HAP-1 (cell line): ENCODE measurements around the gene NEAT1.

Experiments used
- DNase-seq, 2 experiments: peaks; one replicate each; pipeline ENCODE4 v3.0.0-alpha.2; 2016 to 2020; ENCODE audit warnings: low spot score in 2 of 2
- H3K27me3 ChIP-seq: fragments of 250-450 bp; sonication (Bioruptor Pico); 2 replicates; pipeline ENCODE4 v1.5.1; 2020; ENCODE audit warnings: low read depth, mild to moderate bottlenecking, moderate library complexity
- H3K36me3 ChIP-seq: fragments of 250-450 bp; sonication (Bioruptor Pico); replicated peaks from 2 replicates; pipeline ENCODE4 v1.5.1; 2020; ENCODE audit warnings: mild to moderate bottlenecking
- H3K4me1 ChIP-seq: fragments of 250-450 bp; sonication (Bioruptor Pico); 2 replicates; pipeline ENCODE4 v1.5.1; 2020; ENCODE audit warnings: mild to moderate bottlenecking
- H3K4me3 ChIP-seq: fragments of 250-450 bp; sonication (Bioruptor Pico); 2 replicates; pipeline ENCODE4 v1.5.1; 2020; ENCODE audit warnings: mild to moderate bottlenecking, moderate library complexity
- H3K9me3 ChIP-seq: fragments of 250-450 bp; sonication (Bioruptor Pico); 2 replicates; pipeline ENCODE4 v1.5.1; 2020; ENCODE audit warnings: mild to moderate bottlenecking, moderate library complexity
- in situ Hi-C: fragments of 300-500 bp; cut with MboI; formaldehyde crosslinking; loops from 3 replicates; pipeline ENCODE4 v1.14.3; 2020; ENCODE audit warnings: low sequenced_read_pairs, inconsistent platforms, mixed read lengths

The NEAT1 gene

GRCh38 chr11:65394125-65394536, 28.5 kb upstream of the NEAT1 start:
- in situ Hi-C loops = no loop called here
- H3K27me3 ChIP-seq = no peaks in the 10 kb centered on the region

GRCh38 chr11:65395961-65396530, 26.6 kb upstream of the NEAT1 start:
- Histone ChIP-seq H3K36me3 (peaks cover 12% of the 10 kb centered on the region), H3K4me3 (no peak overlapping the region), H3K27me3 (no peaks in the 10 kb centered on the region), H3K9me3 (no peaks in the 10 kb centered on the region), H3K4me1 (no peaks in the 10 kb centered on the region)
- DNase-seq = no peak
- in situ Hi-C loops = no loop called here

More at GRCh38 chr11:65394125-65394536, 28.5 kb upstream of the NEAT1 start:
- H3K4me1 ChIP-seq = no peaks in the 10 kb centered on the region
- DNase-seq = no peak
- H3K4me3 ChIP-seq = no peak overlapping the region
- peaks cover 12% of the 10 kb centered on the region for H3K36me3 ChIP-seq
- no peaks in the 10 kb centered on the region for H3K9me3 ChIP-seq

- Histone ChIP-seq H3K4me1 (no peaks in the 10 kb centered on the region), H3K9me3 (no peaks in the 10 kb centered on the region), H3K27me3 (no peaks in the 10 kb centered on the region), H3K4me3 (no peak overlapping the region), H3K36me3 (peaks cover 12% of the 10 kb centered on the region)
- in situ Hi-C loops = no loop called here
- no peak for DNase-seq
Measured at GRCh38 chr11:65396769-65397745, 25.5 kb upstream of the NEAT1 start.

- no peaks in the 10 kb centered on the region for H3K27me3 ChIP-seq
Measured at GRCh38 chr11:65398362-65398910, 24.2 kb upstream of the NEAT1 start.

GRCh38 chr11:65399249-65399648, 23.3 kb upstream of the NEAT1 start:
- Histone ChIP-seq H3K4me1 (no peaks in the 10 kb centered on the region), H3K4me3 (no peak overlapping the region), H3K36me3 (peaks cover 12% of the 10 kb centered on the region), H3K9me3 (no peaks in the 10 kb centered on the region), H3K27me3 (no peaks in the 10 kb centered on the region)
- in situ Hi-C loops = no loop called here
- DNase-seq = no peak

More at GRCh38 chr11:65398362-65398910, 24.2 kb upstream of the NEAT1 start:
- DNase-seq = no peak
- in situ Hi-C loops = no loop called here
- Histone ChIP-seq H3K4me3 (no peak overlapping the region), H3K36me3 (peaks cover 12% of the 10 kb centered on the region), H3K4me1 (no peaks in the 10 kb centered on the region), H3K9me3 (no peaks in the 10 kb centered on the region)

- in situ Hi-C loops = no loop called here
- H3K4me1 ChIP-seq = no peaks in the 10 kb centered on the region
- H3K9me3 ChIP-seq = no peaks in the 10 kb centered on the region
- H3K4me3 ChIP-seq = no peak overlapping the region
- no peaks in the 10 kb centered on the region for H3K27me3 ChIP-seq
- H3K36me3 ChIP-seq = peaks cover 12% of the 10 kb centered on the region
- no peak for DNase-seq
Measured at GRCh38 chr11:65399845-65400244, 22.8 kb upstream of the NEAT1 start.

GRCh38 chr11:65400307-65401072, 22.1 kb upstream of the NEAT1 start:
- H3K9me3 ChIP-seq = no peaks in the 10 kb centered on the region
- no peaks in the 10 kb centered on the region for H3K27me3 ChIP-seq
- no peak for DNase-seq
- peaks cover 18% of the 10 kb centered on the region for H3K36me3 ChIP-seq
- in situ Hi-C loops = no loop called here
- no peak overlapping the region for H3K4me3 ChIP-seq
- H3K4me1 ChIP-seq = no peaks in the 10 kb centered on the region

- Histone ChIP-seq H3K4me3 (no peak overlapping the region), H3K4me1 (no peaks in the 10 kb centered on the region), H3K27me3 (no peaks in the 10 kb centered on the region), H3K36me3 (peaks cover 20% of the 10 kb centered on the region), H3K9me3 (no peaks in the 10 kb centered on the region)
- in situ Hi-C loops = no loop called here
- no peak for DNase-seq
Measured at GRCh38 chr11:65401073-65401802, 21.4 kb upstream of the NEAT1 start.

GRCh38 chr11:65401803-65402248, 20.8 kb upstream of the NEAT1 start:
- no peaks in the 10 kb centered on the region for H3K27me3 ChIP-seq
- in situ Hi-C loops = no loop called here

GRCh38 chr11:65402790-65403189, 19.8 kb upstream of the NEAT1 start:
- no peaks in the 10 kb centered on the region for H3K9me3 ChIP-seq
- DNase-seq = no peak
- no peak overlapping the region for H3K4me3 ChIP-seq
- in situ Hi-C loops = no loop called here
- no peaks in the 10 kb centered on the region for H3K4me1 ChIP-seq
- H3K27me3 ChIP-seq = no peaks in the 10 kb centered on the region
- H3K36me3 ChIP-seq = peaks cover 15% of the 10 kb centered on the region

More at GRCh38 chr11:65401803-65402248, 20.8 kb upstream of the NEAT1 start:
- H3K4me1 ChIP-seq = no peaks in the 10 kb centered on the region
- DNase-seq = no peak
- H3K4me3 ChIP-seq = no peak overlapping the region
- peaks cover 20% of the 10 kb centered on the region for H3K36me3 ChIP-seq
- no peaks in the 10 kb centered on the region for H3K9me3 ChIP-seq

- DNase-seq = no peak
- in situ Hi-C loops = no loop called here
- Histone ChIP-seq H3K27me3 (no peaks in the 10 kb centered on the region), H3K36me3 (peaks cover 18% of the 10 kb centered on the region), H3K4me3 (no peak overlapping the region), H3K4me1 (no peaks in the 10 kb centered on the region), H3K9me3 (no peaks in the 10 kb centered on the region)
Measured at GRCh38 chr11:65403607-65404121, 18.9 kb upstream of the NEAT1 start.

GRCh38 chr11:65404210-65404609, 18.4 kb upstream of the NEAT1 start:
- H3K36me3 ChIP-seq = peaks cover 22% of the 10 kb centered on the region
- in situ Hi-C loops = no loop called here
- no peaks in the 10 kb centered on the region for H3K9me3 ChIP-seq
- H3K4me3 ChIP-seq = no peak overlapping the region
- H3K27me3 ChIP-seq = no peaks in the 10 kb centered on the region
- no peak for DNase-seq
- no peaks in the 10 kb centered on the region for H3K4me1 ChIP-seq
